ENCODE data around the gene SWSAP1.

DNA sequence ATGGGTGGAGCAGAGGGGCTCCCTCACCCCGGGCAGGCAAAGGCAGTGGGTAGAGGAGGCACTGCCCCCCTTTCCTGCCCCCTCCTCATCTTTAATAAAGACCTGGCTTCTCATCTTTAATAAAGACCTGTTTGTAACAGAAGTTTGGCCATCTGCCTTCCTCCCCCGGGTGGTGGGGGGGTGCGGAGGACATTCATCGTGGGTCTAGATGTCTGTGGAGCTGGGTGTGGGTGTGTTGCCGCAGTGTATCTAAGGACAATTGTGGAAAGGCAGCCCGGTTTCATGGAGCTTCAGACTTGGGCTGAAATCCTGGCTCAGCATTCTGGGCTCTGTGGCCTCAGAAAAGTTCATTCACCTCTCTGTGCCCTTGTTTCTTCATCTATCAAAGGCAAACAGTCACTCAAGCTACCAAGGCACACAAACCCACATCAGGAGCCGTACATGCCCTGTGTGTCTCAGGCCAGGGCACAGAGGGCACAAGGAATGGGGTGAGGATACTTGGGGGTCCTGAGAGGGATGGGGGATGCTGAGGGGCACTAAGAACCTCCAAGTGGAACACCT, 8.8 kb upstream of the SWSAP1 start:
- TF ChIP-seq, protein P1, sequence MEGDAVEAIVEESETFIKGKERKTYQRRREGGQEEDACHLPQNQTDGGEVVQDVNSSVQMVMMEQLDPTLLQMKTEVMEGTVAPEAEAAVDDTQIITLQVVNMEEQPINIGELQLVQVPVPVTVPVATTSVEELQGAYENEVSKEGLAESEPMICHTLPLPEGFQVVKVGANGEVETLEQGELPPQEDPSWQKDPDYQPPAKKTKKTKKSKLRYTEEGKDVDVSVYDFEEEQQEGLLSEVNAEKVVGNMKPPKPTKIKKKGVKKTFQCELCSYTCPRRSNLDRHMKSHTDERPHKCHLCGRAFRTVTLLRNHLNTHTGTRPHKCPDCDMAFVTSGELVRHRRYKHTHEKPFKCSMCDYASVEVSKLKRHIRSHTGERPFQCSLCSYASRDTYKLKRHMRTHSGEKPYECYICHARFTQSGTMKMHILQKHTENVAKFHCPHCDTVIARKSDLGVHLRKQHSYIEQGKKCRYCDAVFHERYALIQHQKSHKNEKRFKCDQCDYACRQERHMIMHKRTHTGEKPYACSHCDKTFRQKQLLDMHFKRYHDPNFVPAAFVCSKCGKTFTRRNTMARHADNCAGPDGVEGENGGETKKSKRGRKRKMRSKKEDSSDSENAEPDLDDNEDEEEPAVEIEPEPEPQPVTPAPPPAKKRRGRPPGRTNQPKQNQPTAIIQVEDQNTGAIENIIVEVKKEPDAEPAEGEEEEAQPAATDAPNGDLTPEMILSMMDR (conservative IDR thresholded peaks at IDR 0.05; ENCODE audit: low read depth, low read length), result no peak
- TF ChIP-seq CEBPB (IDR thresholded peaks at IDR 0.05; ENCODE audit: low read depth, low read length) (no peak), RAD21 (IDR thresholded peaks at IDR 0.05; ENCODE audit: low read length) (no peak), MAFK (IDR thresholded peaks at IDR 0.05; ENCODE audit: low read depth, low read length) (no peak), POLR2A (IDR thresholded peaks at IDR 0.05; ENCODE audit: low read depth, low read length) (no peak)
- TF ChIP-seq, protein P2, sequence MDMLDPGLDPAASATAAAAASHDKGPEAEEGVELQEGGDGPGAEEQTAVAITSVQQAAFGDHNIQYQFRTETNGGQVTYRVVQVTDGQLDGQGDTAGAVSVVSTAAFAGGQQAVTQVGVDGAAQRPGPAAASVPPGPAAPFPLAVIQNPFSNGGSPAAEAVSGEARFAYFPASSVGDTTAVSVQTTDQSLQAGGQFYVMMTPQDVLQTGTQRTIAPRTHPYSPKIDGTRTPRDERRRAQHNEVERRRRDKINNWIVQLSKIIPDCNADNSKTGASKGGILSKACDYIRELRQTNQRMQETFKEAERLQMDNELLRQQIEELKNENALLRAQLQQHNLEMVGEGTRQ (IDR thresholded peaks at IDR 0.05; ENCODE audit: low read depth, low read length), result no peak

Measured in IMR-90 (cell line).